H1 (cell line): Measurements from ENCODE around the gene STAC2. TPM values are rescaled to one million over a fixed set of nuclear protein-coding genes. Genes with fewer than 3 reads are reported as not detected.
A peak's percentile ranks its signal among the peaks of the same experiment; 100 is the strongest.

Experiments used
- CTCF ChIA-PET: fragments of 300-600 bp; sonication (Branson Sonifier 250); formaldehyde crosslinking; loops from one replicate; lab custom pipeline; 2021; ENCODE audit not compliant: partially characterized antibody; lab: Charles Lee
- POLR2A ChIA-PET: fragments of 300-600 bp; sonication (Branson Sonifier 250); formaldehyde crosslinking; loops from one replicate; lab custom pipeline; 2021; ENCODE audit warnings: inconsistent platforms; ENCODE audit not compliant: partially characterized antibody; lab: Charles Lee
- DNase-seq, 2 experiments: peaks; one replicate each; pipeline versions ENCODE4 v3.0.0 to v3.0.0-alpha.2; 2010 to 2022; ENCODE audit warnings: low spot score in 2 of 2, low read depth in 1 of 2, mixed read lengths in 1 of 2
- FAIRE-seq: peaks from 2 replicates; lab custom pipeline; 2011; peaks lifted over from hg19 to GRCh38; lab: Jason Lieb, UNC
- H2AFZ ChIP-seq: 2 replicates; pipeline ENCODE4 v1.8.1; 2012; ENCODE audit warnings: low read length, inconsistent platforms
- H2AK5ac ChIP-seq: 2 replicates; pipeline ENCODE4 v1.6.1; 2013; ENCODE audit warnings: low read depth, low read length
- H2BK120ac ChIP-seq: replicated peaks from 2 replicates; pipeline ENCODE3; 2013; ENCODE audit warnings: low read depth, low read length, inconsistent platforms
- H2BK12ac ChIP-seq: 2 replicates; pipeline ENCODE4 v1.6.1; 2013; ENCODE audit warnings: low read depth, low read length
- H2BK15ac ChIP-seq: 2 replicates; pipeline ENCODE4 v1.6.1; 2013; ENCODE audit warnings: low read length
- H2BK20ac ChIP-seq: 2 replicates; pipeline ENCODE4 v1.6.1; 2013; ENCODE audit warnings: low read length
- H2BK5ac ChIP-seq: 2 replicates; pipeline ENCODE4 v1.6.1; 2013; ENCODE audit warnings: low read depth, low read length
- H3K14ac ChIP-seq: 2 replicates; pipeline ENCODE4 v1.6.1; 2013; ENCODE audit warnings: inconsistent platforms; ENCODE audit not compliant: insufficient read length
- H3K18ac ChIP-seq: 2 replicates; pipeline ENCODE4 v1.6.1; 2013; ENCODE audit warnings: low read length; ENCODE audit errors: extremely low read depth
- H3K23ac ChIP-seq: 2 replicates; pipeline ENCODE4 v1.6.1; 2013; ENCODE audit warnings: inconsistent platforms; ENCODE audit not compliant: insufficient read length
- H3K23me2 ChIP-seq: 2 replicates; pipeline ENCODE4 v1.6.1; 2013; ENCODE audit warnings: low read depth, low read length
- H3K27ac ChIP-seq: 2 replicates; pipeline ENCODE4 v1.6.1; 2011; ENCODE audit warnings: low read depth, low read length, inconsistent platforms
- H3K27me3 ChIP-seq, 4 experiments: replicated peaks in 1 of 4; 1 replicate in 1 of 4; 2 replicates in 3 of 4; pipeline versions ENCODE4 v1.6.1 to v1.8.1; 2011 to 2013; ENCODE audit warnings: low read length in 3 of 4, mild to moderate bottlenecking in 3 of 4, inconsistent platforms in 2 of 4, mixed read lengths in 2 of 4, moderate library complexity in 1 of 4; ENCODE audit not compliant: control insufficient read depth in 3 of 4, insufficient read depth in 3 of 4; ENCODE audit errors: extremely low read depth in 1 of 4
- H3K36me3 ChIP-seq, 4 experiments: 2 replicates each; pipeline versions ENCODE4 v1.6.1 to v1.8.1; 2011 to 2013; ENCODE audit warnings: mild to moderate bottlenecking in 4 of 4, low read length in 3 of 4, moderate library complexity in 2 of 4, control low read depth in 1 of 4, inconsistent platforms in 1 of 4; ENCODE audit not compliant: insufficient read depth in 4 of 4, control insufficient read depth in 2 of 4
- H3K4ac ChIP-seq: replicated peaks from 2 replicates; pipeline ENCODE3; 2013; ENCODE audit warnings: low read length, low read depth, mixed read lengths, inconsistent platforms; ENCODE audit not compliant: insufficient read length
- H3K4me1 ChIP-seq, 4 experiments: replicated peaks in 1 of 4; 1 replicate in 1 of 4; 2 replicates in 3 of 4; pipeline versions ENCODE4 v1.6.1 to v1.8.1; 2011 to 2013; ENCODE audit warnings: low read length in 3 of 4, inconsistent platforms in 2 of 4, mixed read lengths in 1 of 4; ENCODE audit not compliant: insufficient read depth in 4 of 4, control insufficient read depth in 3 of 4
- H3K4me2 ChIP-seq, 2 experiments: 2 replicates each; pipeline versions ENCODE4 v1.6.1 to v1.8.1; 2011 to 2013; ENCODE audit warnings: low read depth in 2 of 2, low read length in 2 of 2, control low read depth in 1 of 2, inconsistent platforms in 1 of 2, mild to moderate bottlenecking in 1 of 2; ENCODE audit not compliant: insufficient read depth in 1 of 2
- H3K4me3 ChIP-seq, 4 experiments: fragments of 200-600, 300-600 bp in 1 of 4; sonication (generic), shearing (Covaris generic), sonication (Bioruptor Twin) in 1 of 4; 2 replicates each; pipeline versions ENCODE4 v1.5.1 to v1.8.1; 2011 to 2016; ENCODE audit warnings: low read length in 4 of 4, low read depth in 3 of 4, control low read depth in 2 of 4, inconsistent platforms in 2 of 4, mild to moderate bottlenecking in 2 of 4, mixed read lengths in 1 of 4, moderate library complexity in 1 of 4; ENCODE audit not compliant: insufficient read depth in 2 of 4; ENCODE audit errors: extremely low read depth in 1 of 4
- H3K56ac ChIP-seq: replicated peaks from 2 replicates; pipeline ENCODE3; 2013; ENCODE audit warnings: low read depth, mild to moderate bottlenecking, mixed read lengths, low read length, inconsistent platforms; ENCODE audit not compliant: insufficient read length
- H3K79me1 ChIP-seq: 2 replicates; pipeline ENCODE4 v1.6.1; 2013; ENCODE audit warnings: low read depth, low read length, control low read depth
- H3K79me2 ChIP-seq, 2 experiments: 2 replicates each; pipeline versions ENCODE4 v1.6.1 to v1.8.1; 2012 to 2013; ENCODE audit warnings: low read length in 2 of 2, mild to moderate bottlenecking in 2 of 2, inconsistent platforms in 1 of 2; ENCODE audit not compliant: insufficient read depth in 2 of 2, control insufficient read depth in 1 of 2
- H3K9ac ChIP-seq, 4 experiments: replicated peaks in 1 of 4; 1 replicate in 1 of 4; 2 replicates in 3 of 4; pipeline versions ENCODE4 v1.6.1 to v1.8.1; 2011 to 2013; ENCODE audit warnings: low read depth in 3 of 4, low read length in 3 of 4, control low read depth in 2 of 4, mild to moderate bottlenecking in 2 of 4, moderate library complexity in 2 of 4, inconsistent platforms in 1 of 4; ENCODE audit errors: extremely low read depth in 1 of 4
- H3K9me3 ChIP-seq, 2 experiments: 2 replicates each; pipeline versions ENCODE4 v1.6.1 to v1.8.1; 2012 to 2013; ENCODE audit warnings: mild to moderate bottlenecking in 2 of 2, moderate library complexity in 2 of 2, control low read depth in 1 of 2, inconsistent platforms in 1 of 2, low read depth in 1 of 2, low read length in 1 of 2, mixed read lengths in 1 of 2; ENCODE audit not compliant: insufficient read depth in 2 of 2
- H4K20me1 ChIP-seq, 2 experiments: replicated peaks in 1 of 2; 2 replicates each; pipeline versions ENCODE3 to v1.8.1; 2011 to 2013; ENCODE audit warnings: inconsistent platforms in 2 of 2, low read length in 2 of 2, mild to moderate bottlenecking in 1 of 2; ENCODE audit not compliant: insufficient read depth in 2 of 2, control insufficient read depth in 1 of 2
- H4K5ac ChIP-seq: 2 replicates; pipeline ENCODE4 v1.6.1; 2013; ENCODE audit warnings: low read length, low read depth, mixed read lengths, inconsistent platforms; ENCODE audit not compliant: insufficient read length
- H4K8ac ChIP-seq: 2 replicates; pipeline ENCODE4 v1.8.0; 2013; ENCODE audit warnings: mild to moderate bottlenecking, moderate library complexity, low read length, inconsistent platforms; ENCODE audit not compliant: insufficient read depth; ENCODE audit errors: extremely low read depth
- H4K91ac ChIP-seq: replicated peaks from 2 replicates; pipeline ENCODE3; 2013; ENCODE audit warnings: low read length, mixed read lengths, inconsistent platforms; ENCODE audit not compliant: insufficient read length
- CEBPB ChIP-seq: IDR thresholded peaks from 2 replicates; pipeline ENCODE4 v1.6.1; 2012; ENCODE audit warnings: low read depth, low read length
- CHD1 ChIP-seq: IDR thresholded peaks from 2 replicates; pipeline ENCODE4 v1.6.1; 2012; ENCODE audit warnings: low read depth, low read length, improper control_type of control experiment
- CHD2 ChIP-seq: IDR thresholded peaks from 2 replicates; pipeline ENCODE4 v1.6.1; 2012; ENCODE audit warnings: low read length, improper control_type of control experiment
- CREB1 ChIP-seq: IDR thresholded peaks from 2 replicates; pipeline ENCODE4 v1.6.1; 2012; ENCODE audit warnings: inconsistent platforms
- HDAC2 ChIP-seq, 2 experiments: fragments of 300-600 bp in 1 of 2; sonication (generic) in 1 of 2; IDR thresholded peaks; 2 replicates each; pipeline ENCODE4 v1.6.1; 2011 to 2012; ENCODE audit warnings: low read depth in 2 of 2, low read length in 2 of 2, mild to moderate bottlenecking in 2 of 2, moderate library complexity in 2 of 2, borderline replicate concordance in 1 of 2, inconsistent platforms in 1 of 2
- POLR2AphosphoS5 ChIP-seq: IDR thresholded peaks from 2 replicates; pipeline ENCODE4 v1.6.1; 2011; ENCODE audit warnings: low read depth, low read length
- TAF7 ChIP-seq: optimal IDR thresholded peaks from 2 replicates; pipeline ENCODE3; 2011; ENCODE audit warnings: low read depth, mild to moderate bottlenecking, inconsistent platforms, low read length, moderate library complexity, borderline replicate concordance
- WGBS, 2 experiments: shearing (Covaris generic) in 1 of 2; methylation state at CpG; one replicate each; pipeline versions ENCODE4 v1.1.6 to v1.1.7; 2013 to 2015; ENCODE audit warnings: low lambda C conversion rate in 2 of 2, mixed read lengths in 2 of 2, inconsistent platforms in 1 of 2, low coverage in 1 of 2, missing lambda C conversion rate in 1 of 2; ENCODE audit not compliant: insufficient replicate concordance in 2 of 2, insufficient coverage in 1 of 2, insufficient read length in 1 of 2; ENCODE audit errors: extremely low coverage in 1 of 2, missing lambda C conversion rate in 1 of 2; 5-methylcytosine and 5-hydroxymethylcytosine counted together
- polyA plus RNA-seq, 7 experiments: library from polyadenylated mRNA; depleted of rRNA in 3 of 7; stranded (reverse) in 5 of 7; unstranded in 2 of 7; fragments of >200 nt in 5 of 7; fragments of 200-250 nt in 2 of 7; gene quantifications; 1 replicate in 5 of 7; 2 replicates in 1 of 7; 4 replicates in 1 of 7; pipeline versions ENCODE4 v1.2.1 to v1.2.3, GENCODE V29; 2011 to 2013; ENCODE audit warnings: missing spikeins in 2 of 7, mixed read lengths in 2 of 7
- total RNA-seq: library from RNA; stranded (reverse); fragmentation: NEBNext Ultra II Directional; extraction: Animal tissue kit (Norgen Biotek cat#: 25700); gene quantifications from 2 replicates; pipeline ENCODE4 v1.2.1, GENCODE V29; 2021
- TF ChIP-seq, protein P1 (sequence below): IDR thresholded peaks from 2 replicates; pipeline ENCODE4 v1.6.1; 2011; ENCODE audit warnings: low read length, improper control_type of control experiment

The STAC2 gene
- total and polyA plus RNA-seq, 2 of the 8 experiments (the other 6 are each of a cell fraction or from before 2014, with no cell fraction given) = 1.5 to 6.0 TPM

- Histone ChIP-seq H3K23me2 (peaks cover 11% of the 10 kb centered on the region), H3K4me1 (peaks cover 4 to 31% (median 23%) of the 10 kb centered on the region in 4 experiments), H3K79me2 (peaks cover 7 to 56% of the 10 kb centered on the region in 2 experiments), H3K27me3 (no peaks in the 10 kb centered on the region), H2BK5ac (no peak overlapping the region), H3K4ac (no peak overlapping the region), H3K4me3 (peak overlapping the region; percentile 78 to 89 (median 80)), H3K14ac (no peak overlapping the region), H3K56ac (peak overlapping the region; percentile 32), H2AFZ (no peak overlapping the region), H2BK20ac (no peak overlapping the region), H3K9ac (peak overlapping the region in 2 of 4 experiments; percentile 48 to 59; a peak in 3 of 7 replicates), H3K18ac (no peak overlapping the region; the same call in 1 of the 2 replicates), H3K23ac (no peak overlapping the region), H3K4me2 (peak overlapping the region; percentile 80 to 82), H4K91ac (peak overlapping the region; percentile 26), H2BK12ac (0 out of 2 replicates have a peak overlapping the region, but pooled peaks have one; percentile 52), H3K27ac (peak overlapping the region; percentile 47; the same call in 1 of the 2 replicates), H3K36me3 (peaks cover 14 to 29% (median 20%) of the 10 kb centered on the region in 4 experiments), H4K8ac (peak overlapping the region; percentile 69; the same call in 1 of the 2 replicates), H3K9me3 (no peaks in the 10 kb centered on the region), H3K79me1 (peaks cover 10% of the 10 kb centered on the region), H2AK5ac (no peak overlapping the region), H4K5ac (peak overlapping the region; percentile 86), H2BK15ac (peak overlapping the region; percentile 32; the same call in 1 of the 2 replicates), H2BK120ac (peak overlapping the region; percentile 33), H4K20me1 (peaks cover 2 to 20% of the 10 kb centered on the region in 2 experiments)
- TF ChIP-seq CREB1 = no peak
- TF ChIP-seq CEBPB = peak; percentile 86
- TF ChIP-seq, protein P1, sequence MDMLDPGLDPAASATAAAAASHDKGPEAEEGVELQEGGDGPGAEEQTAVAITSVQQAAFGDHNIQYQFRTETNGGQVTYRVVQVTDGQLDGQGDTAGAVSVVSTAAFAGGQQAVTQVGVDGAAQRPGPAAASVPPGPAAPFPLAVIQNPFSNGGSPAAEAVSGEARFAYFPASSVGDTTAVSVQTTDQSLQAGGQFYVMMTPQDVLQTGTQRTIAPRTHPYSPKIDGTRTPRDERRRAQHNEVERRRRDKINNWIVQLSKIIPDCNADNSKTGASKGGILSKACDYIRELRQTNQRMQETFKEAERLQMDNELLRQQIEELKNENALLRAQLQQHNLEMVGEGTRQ = no peak
- TF ChIP-seq CHD2 = no peak
- no peak for TF ChIP-seq CHD1
- no peak for TF ChIP-seq POLR2AphosphoS5
- no peak for TF ChIP-seq TAF7
- no peak for TF ChIP-seq HDAC2 (IDR thresholded peaks at IDR 0.05; ENCODE audit: borderline replicate concordance in 1 of 2, low read depth in 2 of 2, low read length in 2 of 2)
- DNase-seq = no peak
- CTCF ChIA-PET = interaction anchor here (1.0 to 4.1 kb wide), 5 partner anchors 10 to 46 kb away, joined by 3 to 19 read pairs (median 6); no protein-coding TSS in a partner anchor
- POLR2A ChIA-PET = interaction anchor here (0.7 to 5.0 kb wide), 10 partner anchors 10 to 344 kb away, joined by 3 to 49 read pairs (median 4); partner anchors contain the start of genes ARL5C, MED1 and STAC2
- WGBS, 2 experiments = 71% methylated on average over 4 of the region's 4 CpGs; no CpG with 5 or more reads in 1 of the 2 experiments
- FAIRE-seq = no peak
Observed at GRCh38 chr17:39198186-39198566, 27.6 kb downstream of the STAC2 start.
